Measurements from ENCODE around the gene KRT73. TPM values are rescaled to one million over a fixed set of nuclear protein-coding genes. Genes with fewer than 3 reads are reported as not detected.

The KRT73 gene
- 22.2 TPM for total RNA-seq

DNA sequence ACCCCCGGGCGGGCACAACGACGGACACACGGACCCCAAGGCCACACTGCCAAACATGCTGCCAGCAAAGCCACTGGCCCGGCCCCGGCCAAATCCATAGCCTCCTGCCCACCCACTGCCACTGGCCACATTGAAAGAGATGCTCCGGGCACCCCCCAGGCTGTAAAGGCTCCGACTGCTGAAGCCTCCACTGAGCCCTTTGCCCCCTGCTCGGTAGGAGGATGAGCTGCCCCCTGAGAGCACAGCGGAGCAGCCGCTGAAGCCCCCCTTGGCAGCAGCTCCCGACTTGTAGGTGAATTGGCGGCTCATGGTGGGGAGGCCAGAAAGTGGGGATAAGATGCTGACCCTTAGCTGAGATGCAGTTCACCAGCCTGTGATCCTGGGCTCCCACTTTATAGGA, at the start of gene KRT73:
KRT73 (minus strand) TSS at position 344 of the 400 bp plus-strand sequence; CDS start at position 309, 35 bp downstream.
- no peak for DNase-seq

- no peak for DNase-seq
Measured at GRCh38 chr12:52667931-52668330, 49.6 kb upstream of the KRT73 start.

DNA sequence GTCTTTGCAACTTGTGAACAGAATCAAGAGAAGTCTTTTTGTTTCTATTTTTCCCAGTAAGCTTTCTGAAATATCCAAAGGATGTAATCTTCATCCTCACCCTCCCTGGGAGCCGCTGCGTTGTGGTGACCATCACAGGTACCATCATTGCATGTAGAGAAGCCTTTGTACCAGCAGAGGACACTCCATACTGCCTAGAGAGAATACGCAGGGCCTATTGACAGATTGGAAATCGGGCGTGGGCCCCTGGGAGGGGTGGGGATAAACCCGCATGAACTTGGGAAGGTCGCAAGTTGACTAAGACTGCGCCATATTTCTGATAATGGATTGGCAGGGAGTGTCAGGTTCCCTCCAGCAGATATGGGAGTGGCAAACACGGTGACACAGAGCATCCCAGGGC, 49.1 kb upstream of the KRT73 start:
- DNase-seq = no peak

DNA sequence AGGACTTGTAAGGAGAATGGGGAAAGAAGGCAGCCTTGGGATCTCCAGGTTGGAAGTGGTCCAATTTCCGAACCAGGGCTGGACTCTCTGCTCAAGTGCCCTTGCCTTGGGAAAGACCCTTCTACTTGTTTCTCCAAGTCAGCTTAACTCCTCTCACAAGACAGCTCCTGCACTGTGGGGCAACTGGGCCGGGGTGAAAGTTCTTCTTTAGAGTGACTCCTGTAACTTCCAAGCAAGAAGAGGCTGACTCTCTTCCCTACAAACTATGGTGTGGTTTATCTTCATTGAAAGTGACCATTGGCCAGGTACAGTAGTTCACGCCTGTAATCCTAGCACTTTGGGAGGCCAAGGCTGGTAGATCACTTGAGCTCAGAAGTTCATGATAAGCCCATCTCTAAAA, 48.1 kb upstream of the KRT73 start:
- DNase-seq = no peak

- no peak for DNase-seq
Measured at GRCh38 chr12:52663420-52663819, 45.1 kb upstream of the KRT73 start.

DNA sequence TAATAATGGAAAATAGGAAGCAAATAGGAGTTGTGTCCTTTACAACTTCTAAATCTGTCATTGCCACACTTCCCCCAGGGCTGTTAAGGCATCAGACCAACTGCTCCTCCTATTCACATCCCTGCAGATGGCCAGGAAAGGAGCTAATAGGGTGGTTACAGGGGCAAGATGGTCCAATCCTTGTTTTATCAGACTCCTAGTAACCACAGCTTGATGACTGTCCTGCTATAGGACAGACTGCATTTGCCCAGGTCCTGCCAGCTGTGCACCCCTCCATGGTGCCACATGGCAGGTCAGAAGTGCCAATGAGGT, 44.5 kb upstream of the KRT73 start:
- DNase-seq = no peak

- DNase-seq = no peak
Measured at GRCh38 chr12:52662093-52662917, 43.9 kb upstream of the KRT73 start.

GRCh38 chr12:52661668-52662067, 43.3 kb upstream of the KRT73 start:
- no peak for DNase-seq

GRCh38 chr12:52660934-52661499, 42.7 kb upstream of the KRT73 start:
- no peak for DNase-seq

DNA sequence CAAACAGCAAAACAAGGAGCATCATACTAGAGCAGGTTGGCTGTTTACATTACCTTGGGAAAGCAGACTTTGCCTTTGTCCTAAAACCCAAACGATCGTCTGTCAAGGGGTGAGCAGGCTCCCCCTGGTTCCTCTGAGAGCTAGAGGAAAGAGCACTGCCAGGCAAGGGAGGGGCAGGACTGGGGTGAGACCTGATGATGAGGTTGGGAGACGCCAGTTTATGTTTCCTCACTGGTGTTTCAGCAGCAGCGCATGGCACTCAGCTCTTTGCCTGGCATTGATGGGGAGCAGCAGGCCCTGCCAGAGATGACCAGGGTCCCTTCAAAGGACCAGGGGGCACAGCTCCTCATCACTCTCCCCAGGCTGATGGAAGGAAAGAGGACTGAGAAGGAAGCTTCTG, 41.6 kb upstream of the KRT73 start:
- DNase-seq = no peak

DNA sequence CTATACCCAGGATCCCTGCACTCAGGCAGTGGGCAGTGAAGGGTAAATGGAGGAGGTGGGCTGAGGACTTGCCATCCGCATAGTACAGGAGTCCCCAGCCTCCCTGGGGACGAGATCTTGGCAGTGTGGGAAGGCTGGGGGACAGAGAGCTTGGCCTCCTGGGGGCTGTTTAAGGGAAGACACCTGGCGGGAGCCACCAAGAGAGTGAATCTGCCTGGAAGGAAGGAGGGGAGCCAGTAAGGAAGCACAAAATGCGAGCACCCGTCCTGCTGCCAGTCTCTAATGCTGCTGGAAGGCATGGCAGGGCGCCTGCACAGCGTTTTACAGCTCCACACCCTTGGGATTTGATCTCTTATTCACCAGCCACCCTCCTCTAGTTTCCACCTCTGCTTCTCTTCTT, 41.0 kb upstream of the KRT73 start:
- no peak for DNase-seq

DNA sequence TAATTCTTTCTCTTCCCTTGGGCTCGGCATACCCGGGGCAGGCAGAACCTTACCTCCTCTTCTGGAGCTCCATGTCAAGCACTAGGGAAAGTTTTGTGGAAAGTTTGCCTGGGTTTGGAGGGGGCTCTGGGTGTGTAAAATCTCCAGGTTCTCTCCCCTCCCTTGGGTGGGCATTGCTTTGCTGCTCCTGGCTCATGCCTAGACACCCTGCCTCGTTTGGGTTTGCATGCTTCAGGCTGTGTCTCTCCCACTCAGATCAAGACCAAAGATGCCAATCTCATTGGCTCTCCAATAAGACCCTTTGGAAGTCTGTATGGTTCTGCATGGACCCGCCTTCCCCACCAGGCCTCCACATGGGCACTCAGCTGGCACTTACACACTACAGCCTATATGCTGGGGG, 39.8 kb upstream of the KRT73 start:
- DNase-seq = no peak

DNA sequence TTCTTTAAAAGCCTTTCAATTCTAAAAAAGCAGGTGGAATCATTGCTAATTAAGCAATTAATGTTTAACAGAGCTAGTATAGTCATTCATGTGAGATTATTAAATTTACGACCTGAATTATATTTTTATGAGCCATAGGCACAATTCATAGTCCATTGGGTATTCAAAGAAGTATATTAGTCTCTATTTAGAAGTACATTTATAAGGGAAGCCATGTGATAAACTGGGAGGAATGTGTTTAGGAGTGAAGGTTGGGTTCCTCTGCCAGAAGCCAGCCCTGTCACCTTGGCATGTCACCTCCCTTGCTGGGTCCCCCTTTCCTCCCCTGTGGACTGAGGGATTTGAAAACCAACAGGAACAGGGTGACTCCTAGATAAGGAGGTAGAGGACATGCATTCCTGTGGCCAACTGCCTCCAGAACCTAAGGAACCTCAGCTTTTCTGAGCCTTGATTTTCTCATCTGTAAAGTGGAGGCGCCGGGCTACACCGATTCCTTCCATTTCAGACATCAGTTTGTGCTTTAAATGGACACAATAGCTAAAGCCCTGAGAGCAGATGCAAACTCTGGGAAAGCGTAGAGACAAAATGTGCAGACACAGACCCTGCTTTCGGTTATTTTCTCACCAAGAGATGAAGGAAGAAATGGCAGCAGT, 39.0 kb upstream of the KRT73 start:
- DNase-seq = no peak

GRCh38 chr12:52656616-52657015, 38.3 kb upstream of the KRT73 start:
- DNase-seq = no peak

DNA sequence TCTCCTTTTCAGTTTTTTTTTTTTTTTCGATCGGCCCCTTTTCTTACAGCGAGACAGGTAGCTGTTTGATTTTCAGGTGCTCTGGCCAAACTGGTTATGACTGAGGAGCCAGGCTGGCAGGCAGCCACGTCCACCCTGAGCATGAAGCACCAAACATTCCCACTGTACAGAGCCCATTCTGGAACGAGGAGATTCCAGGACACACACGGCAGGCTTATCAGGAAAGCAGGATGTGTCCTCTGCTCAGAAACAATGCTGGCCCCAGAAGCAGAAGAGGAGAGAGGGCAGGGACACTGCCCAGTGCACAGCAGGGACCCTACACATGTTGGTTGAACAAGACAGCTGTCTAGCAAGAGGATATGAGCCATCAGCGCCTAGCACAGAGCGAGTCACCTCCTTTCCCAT, 37.4 kb upstream of the KRT73 start:
- no peak for DNase-seq

DNA sequence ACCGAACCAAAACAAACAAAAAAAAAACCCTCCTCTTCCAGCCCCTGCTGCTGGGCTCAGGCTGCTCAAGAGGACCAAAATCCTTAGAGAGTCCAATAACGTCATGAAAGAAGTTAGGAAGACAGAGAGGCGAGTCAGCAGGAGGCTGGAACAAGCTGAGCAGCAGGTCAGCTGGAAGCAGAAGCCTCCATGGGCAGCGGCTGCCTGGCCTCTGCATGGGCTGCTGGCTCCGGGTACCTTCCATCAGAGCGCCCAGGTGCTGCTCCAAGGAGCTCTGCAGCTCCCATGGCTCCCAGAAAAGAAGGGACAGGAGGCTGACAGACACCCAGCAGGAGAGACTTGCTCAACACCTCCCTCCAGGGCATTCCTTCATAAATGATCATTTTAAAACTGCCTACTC, 36.9 kb upstream of the KRT73 start:
- DNase-seq = no peak

GRCh38 chr12:52651726-52652261, 33.4 kb upstream of the KRT73 start, which contains the start of gene KRT2:
Gene KRT2 (minus strand): TSS chr12:52652211. CDS start chr12:52652142, 69 bp downstream.
- no peak for DNase-seq

- DNase-seq = no peak
Measured at GRCh38 chr12:52650520-52651081, 32.2 kb upstream of the KRT73 start.

GRCh38 chr12:52649066-52649465, 30.7 kb upstream of the KRT73 start:
- DNase-seq = no peak

DNA sequence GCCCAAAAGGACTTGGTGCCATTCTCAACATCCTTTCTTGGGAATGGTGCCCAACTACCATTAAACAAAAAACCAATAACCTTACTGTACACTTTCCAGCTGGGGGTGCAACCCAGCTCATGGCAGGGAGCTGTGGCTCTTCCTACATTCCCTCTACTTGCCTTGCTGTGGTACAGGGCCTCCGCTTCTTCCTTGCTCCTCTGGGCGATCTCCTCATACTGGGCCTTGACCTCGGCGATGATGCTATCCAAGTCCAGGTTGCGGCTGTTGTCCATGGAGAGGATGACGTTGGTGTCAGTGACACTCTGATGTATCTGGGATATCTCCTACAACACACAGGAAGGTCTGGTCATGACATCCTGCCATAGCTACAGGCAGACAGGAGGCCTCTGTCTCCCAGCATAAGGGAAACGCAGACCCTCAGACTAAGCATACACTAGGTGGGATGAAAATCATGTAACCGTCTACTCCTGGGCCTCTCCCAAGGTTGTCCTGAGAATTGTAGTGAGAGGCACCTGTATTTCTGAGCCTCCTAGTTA, 29.7 kb upstream of the KRT73 start:
- DNase-seq = no peak

DNA sequence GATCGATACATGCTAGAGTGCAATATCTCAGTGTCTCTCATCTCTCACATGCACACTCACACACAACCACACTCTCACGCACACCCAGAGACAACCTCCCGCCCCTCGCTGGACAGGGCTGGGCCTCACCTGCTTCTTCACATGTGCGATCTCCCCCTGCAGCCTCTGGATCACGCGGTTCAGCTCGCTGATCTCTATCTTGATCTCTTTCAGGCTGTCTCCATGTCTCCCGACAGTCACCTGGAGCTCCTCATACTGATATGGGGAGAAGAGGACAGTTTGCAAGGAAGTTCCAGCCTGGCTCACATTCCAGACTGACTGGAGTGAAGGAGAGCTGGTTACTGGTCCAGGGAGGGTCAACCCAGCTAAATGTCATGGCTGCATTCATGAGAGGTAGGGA, 29.2 kb upstream of the KRT73 start:
- no peak for DNase-seq

GRCh38 chr12:52646613-52647012, 28.3 kb upstream of the KRT73 start:
- DNase-seq = no peak

DNA sequence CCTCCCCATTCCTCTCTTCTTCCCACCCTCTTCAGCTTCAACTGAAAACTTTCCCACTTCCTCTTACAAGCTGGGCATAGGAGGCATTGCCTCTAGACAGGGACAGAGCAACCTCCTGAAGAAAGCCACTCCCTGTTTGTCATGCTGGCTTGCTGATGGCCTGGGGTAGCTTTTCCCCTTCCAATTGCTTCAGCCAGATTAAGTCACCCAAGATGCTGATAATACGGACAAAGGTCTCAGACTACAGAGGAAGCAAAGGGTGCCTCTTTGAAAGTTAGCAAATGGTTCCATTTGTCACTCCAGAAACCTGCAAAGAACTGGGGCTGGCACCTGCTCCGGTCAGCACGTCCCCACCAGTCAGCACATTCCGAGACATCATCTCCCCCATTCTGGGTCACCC, 27.6 kb upstream of the KRT73 start:
- no peak for DNase-seq

All from skin of body (tissue), 2 donors.